GM23338 (cell line): Measurements from ENCODE around the gene ULK4. TPM values are rescaled to one million over a fixed set of nuclear protein-coding genes. Genes with fewer than 3 reads are reported as not detected.

Experiments
- ATAC-seq: fragments of 200-7000 bp; cut with Tn5 transposase; 3 replicates; pipeline ENCODE4 v1.9.1; 2020
- DNase-seq: peaks from one replicate; pipeline ENCODE4 v3.0.0-alpha.2; 2015; ENCODE audit warnings: low spot score
- H2AFZ ChIP-seq: fragments of 200-600 bp; sonication (generic); 2 replicates; pipeline ENCODE4 v1.8.0; 2016; ENCODE audit warnings: antibody characterized with exemption, mild to moderate bottlenecking, moderate library complexity
- H3F3A ChIP-seq: fragments of 200-600 bp; sonication (generic); replicated peaks from 2 replicates; pipeline ENCODE4 v1.8.0; 2017; ENCODE audit warnings: antibody characterized with exemption, mixed run types, low read depth
- H3K27ac ChIP-seq: fragments of 200-600 bp; sonication (generic); 2 replicates; pipeline ENCODE4 v1.6.1; 2016; ENCODE audit warnings: low read depth
- H3K27me3 ChIP-seq: fragments of 200-600 bp; sonication (generic); 2 replicates; pipeline ENCODE4 v1.8.0; 2016; ENCODE audit warnings: mild to moderate bottlenecking, mixed run types, moderate library complexity; ENCODE audit not compliant: insufficient read depth
- H3K36me3 ChIP-seq: fragments of 200-600 bp; sonication (generic); 2 replicates; pipeline ENCODE4 v1.8.0; 2016; ENCODE audit warnings: mild to moderate bottlenecking; ENCODE audit not compliant: insufficient read depth
- H3K4me1 ChIP-seq: fragments of 200-600 bp; sonication (generic); 2 replicates; pipeline ENCODE4 v1.8.0; 2016; ENCODE audit warnings: mild to moderate bottlenecking, moderate library complexity; ENCODE audit not compliant: insufficient read depth
- H3K4me2 ChIP-seq: fragments of 200-600 bp; sonication (generic); 2 replicates; pipeline ENCODE4 v1.7.1; 2017; ENCODE audit warnings: mixed run types
- H3K4me3 ChIP-seq: fragments of 200-600 bp; sonication (generic); 2 replicates; pipeline ENCODE4 v1.6.1; 2016; ENCODE audit warnings: mixed run types
- H3K79me2 ChIP-seq: fragments of 200-600 bp; sonication (generic); replicated peaks from 2 replicates; pipeline ENCODE4 v1.8.0; 2017; ENCODE audit warnings: mild to moderate bottlenecking; ENCODE audit not compliant: insufficient read depth
- H3K9me2 ChIP-seq: fragments of 200-600 bp; sonication (generic); 2 replicates; pipeline ENCODE4 v1.8.0; 2017; ENCODE audit not compliant: insufficient read depth
- H4K20me1 ChIP-seq: fragments of 200-600 bp; sonication (generic); replicated peaks from 2 replicates; pipeline ENCODE4 v1.8.0; 2017; ENCODE audit warnings: mild to moderate bottlenecking; ENCODE audit not compliant: insufficient read depth
- H3K27ac Mint-ChIP-seq: 2 replicates; pipeline ENCODE4 v1.8.0; 2020; ENCODE audit warnings: inconsistent platforms, mild to moderate bottlenecking, moderate library complexity, mixed read lengths
- H3K27me3 Mint-ChIP-seq: 3 replicates; pipeline ENCODE4 v1.8.0; 2022; ENCODE audit warnings: low read depth, mild to moderate bottlenecking, moderate library complexity, mixed read lengths, inconsistent platforms; ENCODE audit not compliant: insufficient read depth, poor library complexity
- H3K36me3 Mint-ChIP-seq: 3 replicates; pipeline ENCODE4 v1.8.0; 2021; ENCODE audit warnings: low read depth, mild to moderate bottlenecking, inconsistent platforms, moderate library complexity, mixed read lengths
- H3K4me1 Mint-ChIP-seq: 3 replicates; pipeline ENCODE4 v1.8.0; 2020; ENCODE audit warnings: mild to moderate bottlenecking, inconsistent platforms, mixed read lengths
- H3K4me3 Mint-ChIP-seq: 3 replicates; pipeline ENCODE4 v1.8.0; 2021; ENCODE audit warnings: moderate library complexity, mild to moderate bottlenecking, inconsistent platforms, mixed read lengths
- H3K9me3 Mint-ChIP-seq: 3 replicates; pipeline ENCODE4 v1.8.0; 2020; ENCODE audit warnings: moderate library complexity, mild to moderate bottlenecking, inconsistent platforms, mixed read lengths
- CREB1 ChIP-seq: fragments of 250-450 bp; sonication (Bioruptor Pico); IDR thresholded peaks from 2 replicates; pipeline ENCODE4 v1.5.0; 2020; ENCODE audit warnings: low read depth, mild to moderate bottlenecking, moderate library complexity
- EZH2phosphoT487 ChIP-seq: fragments of 200-600 bp; sonication (generic); IDR thresholded peaks from one replicate; pipeline ENCODE4 v1.8.1; 2018; ENCODE audit warnings: antibody characterized with exemption; ENCODE audit not compliant: unreplicated experiment
- JUNB ChIP-seq: IDR thresholded peaks from one replicate; pipeline ENCODE4 v1.6.1; 2016; ENCODE audit warnings: antibody characterized with exemption; ENCODE audit not compliant: unreplicated experiment
- ZNF114 ChIP-seq: fragments of 250-450 bp; sonication (Bioruptor Pico); IDR thresholded peaks from 2 replicates; pipeline ENCODE4 v1.5.0; 2020; ENCODE audit warnings: mild to moderate bottlenecking, moderate library complexity
- ZNF462 ChIP-seq: fragments of 250-450 bp; sonication (Bioruptor Pico); IDR thresholded peaks from 2 replicates; pipeline ENCODE4 v1.5.0; 2020; ENCODE audit warnings: mild to moderate bottlenecking, moderate library complexity
- polyA plus RNA-seq: library from polyadenylated mRNA; unstranded; fragments of >200 nt; fragmentation: Nextera tagmentation; extraction: Ambion mirVana; gene quantifications from 2 replicates; pipeline ENCODE4 v1.2.1, GENCODE V29; 2016
- total RNA-seq: library from RNA; depleted of rRNA; stranded (reverse); fragments of >200 nt; shearing (Covaris generic); gene quantifications from 2 replicates; pipeline ENCODE4 v1.2.3, GENCODE V29; 2014
- TF ChIP-seq, protein P1 (sequence below): IDR thresholded peaks from one replicate; pipeline ENCODE4 v1.6.1; 2018; ENCODE audit warnings: antibody characterized with exemption; ENCODE audit not compliant: unreplicated experiment

Gene ULK4
- total and polyA plus RNA-seq, 2 experiments from 2014 or later: 20.8 to 41.4 TPM

- no peak for TF ChIP-seq ZNF462 (CRISPR knock-in tag)
Observed at GRCh38 chr3:41498847-41499246, 463.1 kb downstream of the ULK4 start (continued).

GRCh38 chr3:41490360-41490759 is 471.5 kb downstream of the ULK4 start:
- no peaks in the 10 kb centered on the region for H3K36me3 Mint-ChIP-seq
- H3K4me3 Mint-ChIP-seq: no peak overlapping the region
- no peak overlapping the region for H3K4me2 ChIP-seq
- no peak overlapping the region for H3K27ac Mint-ChIP-seq
- no peaks in the 10 kb centered on the region for H4K20me1 ChIP-seq
- H3K4me3 ChIP-seq: no peak overlapping the region
- no peak overlapping the region for H3K27ac ChIP-seq
- no peaks in the 10 kb centered on the region for H3K4me1 ChIP-seq
- no peaks in the 10 kb centered on the region for H3K9me2 ChIP-seq
- ATAC-seq (no peak), DNase-seq (no peak)
- no peaks in the 10 kb centered on the region for H3K79me2 ChIP-seq
- H3K27me3 Mint-ChIP-seq: no peaks in the 10 kb centered on the region
- no peak overlapping the region for H2AFZ ChIP-seq
- H3F3A ChIP-seq: no peaks in the 10 kb centered on the region
- H3K9me3 Mint-ChIP-seq: no peaks in the 10 kb centered on the region; the same call in 2 of the 3 replicates
- no peaks in the 10 kb centered on the region for H3K36me3 ChIP-seq
- H3K27me3 ChIP-seq: no peaks in the 10 kb centered on the region
- peaks cover 13% of the 10 kb centered on the region for H3K4me1 Mint-ChIP-seq
- TF ChIP-seq CREB1 (CRISPR knock-in tag) (no peak), ZNF114 (no peak), EZH2phosphoT487 (no peak), JUNB (no peak), ZNF462 (CRISPR knock-in tag) (no peak)
- TF ChIP-seq, protein P1, sequence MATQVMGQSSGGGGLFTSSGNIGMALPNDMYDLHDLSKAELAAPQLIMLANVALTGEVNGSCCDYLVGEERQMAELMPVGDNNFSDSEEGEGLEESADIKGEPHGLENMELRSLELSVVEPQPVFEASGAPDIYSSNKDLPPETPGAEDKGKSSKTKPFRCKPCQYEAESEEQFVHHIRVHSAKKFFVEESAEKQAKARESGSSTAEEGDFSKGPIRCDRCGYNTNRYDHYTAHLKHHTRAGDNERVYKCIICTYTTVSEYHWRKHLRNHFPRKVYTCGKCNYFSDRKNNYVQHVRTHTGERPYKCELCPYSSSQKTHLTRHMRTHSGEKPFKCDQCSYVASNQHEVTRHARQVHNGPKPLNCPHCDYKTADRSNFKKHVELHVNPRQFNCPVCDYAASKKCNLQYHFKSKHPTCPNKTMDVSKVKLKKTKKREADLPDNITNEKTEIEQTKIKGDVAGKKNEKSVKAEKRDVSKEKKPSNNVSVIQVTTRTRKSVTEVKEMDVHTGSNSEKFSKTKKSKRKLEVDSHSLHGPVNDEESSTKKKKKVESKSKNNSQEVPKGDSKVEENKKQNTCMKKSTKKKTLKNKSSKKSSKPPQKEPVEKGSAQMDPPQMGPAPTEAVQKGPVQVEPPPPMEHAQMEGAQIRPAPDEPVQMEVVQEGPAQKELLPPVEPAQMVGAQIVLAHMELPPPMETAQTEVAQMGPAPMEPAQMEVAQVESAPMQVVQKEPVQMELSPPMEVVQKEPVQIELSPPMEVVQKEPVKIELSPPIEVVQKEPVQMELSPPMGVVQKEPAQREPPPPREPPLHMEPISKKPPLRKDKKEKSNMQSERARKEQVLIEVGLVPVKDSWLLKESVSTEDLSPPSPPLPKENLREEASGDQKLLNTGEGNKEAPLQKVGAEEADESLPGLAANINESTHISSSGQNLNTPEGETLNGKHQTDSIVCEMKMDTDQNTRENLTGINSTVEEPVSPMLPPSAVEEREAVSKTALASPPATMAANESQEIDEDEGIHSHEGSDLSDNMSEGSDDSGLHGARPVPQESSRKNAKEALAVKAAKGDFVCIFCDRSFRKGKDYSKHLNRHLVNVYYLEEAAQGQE: no peak
